Body of pancreas (tissue), 4 donors: ENCODE results near the gene PSEN1.

Experiments
- CTCF ChIP-seq, 7 experiments: fragments of 450-650 bp in 4 of 7; fragments of 200-600 bp in 3 of 7; sonication (generic) in 3 of 7; IDR thresholded peaks; one replicate each; pipeline ENCODE4 v1.5.1; 2016 to 2019; ENCODE audit warnings: antibody characterized with exemption in 7 of 7
- POLR2A ChIP-seq, 3 donors: fragments of 450-650 bp; IDR thresholded peaks; one replicate each; pipeline ENCODE4 v1.6.1; 2016; ENCODE audit warnings: antibody characterized with exemption in 3 of 3, mild to moderate bottlenecking in 2 of 3

- TF ChIP-seq CTCF (IDR thresholded peaks at IDR 0.05) (no peak), POLR2A (IDR thresholded peaks at IDR 0.05) (no peak)
These were observed 33.4 kb upstream of the PSEN1 start for GRCh38 chr14:73102806-73103497.
